Adrenal gland (tissue), 5 donors: ENCODE data around the gene ITGA11.

Experiments used
- POLR2A ChIP-seq, 2 donors: fragments of 450-650 bp; IDR thresholded peaks; one replicate each; pipeline ENCODE4 v1.6.1; 2017; ENCODE audit warnings: antibody characterized with exemption in 2 of 2, mild to moderate bottlenecking in 2 of 2, moderate library complexity in 1 of 2
- TF ChIP-seq, protein P1 (sequence below), 6 experiments: fragments of 450-650 bp in 4 of 6; fragments of 200-600 bp in 2 of 6; sonication (generic) in 1 of 6; IDR thresholded peaks; 1 replicate in 5 of 6; 2 replicates in 1 of 6; pipeline versions ENCODE4 v1.5.1 to v1.8.0; 2016 to 2021; ENCODE audit warnings: antibody characterized with exemption in 6 of 6, mild to moderate bottlenecking in 2 of 6, moderate library complexity in 1 of 6
- donor health status: DM: no; HTN: no; CAD: no.

DNA sequence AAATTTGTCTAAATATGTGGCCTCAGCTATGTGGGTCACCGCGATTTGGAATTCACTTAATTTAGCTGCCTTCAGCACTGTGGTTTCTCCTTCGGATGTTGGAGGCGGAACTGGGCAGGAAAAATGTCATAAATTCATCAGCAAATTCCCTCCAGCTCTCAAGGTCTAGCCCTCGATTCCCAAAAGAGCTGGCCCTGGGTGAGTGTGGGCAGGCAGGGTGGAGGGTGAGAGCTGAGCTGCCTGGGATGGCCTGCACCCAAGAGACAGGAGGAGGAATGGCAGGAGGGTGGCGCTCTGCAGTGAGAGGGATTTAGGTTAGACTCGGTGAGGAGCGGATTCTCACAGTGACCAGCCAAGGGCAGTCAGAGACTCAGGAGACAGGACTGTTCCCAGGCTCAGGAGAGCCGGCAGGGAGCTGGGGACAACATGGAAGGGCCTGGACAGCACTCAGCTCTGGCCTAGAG lies 97.3 kb downstream of the ITGA11 start:
- TF ChIP-seq, protein P1, sequence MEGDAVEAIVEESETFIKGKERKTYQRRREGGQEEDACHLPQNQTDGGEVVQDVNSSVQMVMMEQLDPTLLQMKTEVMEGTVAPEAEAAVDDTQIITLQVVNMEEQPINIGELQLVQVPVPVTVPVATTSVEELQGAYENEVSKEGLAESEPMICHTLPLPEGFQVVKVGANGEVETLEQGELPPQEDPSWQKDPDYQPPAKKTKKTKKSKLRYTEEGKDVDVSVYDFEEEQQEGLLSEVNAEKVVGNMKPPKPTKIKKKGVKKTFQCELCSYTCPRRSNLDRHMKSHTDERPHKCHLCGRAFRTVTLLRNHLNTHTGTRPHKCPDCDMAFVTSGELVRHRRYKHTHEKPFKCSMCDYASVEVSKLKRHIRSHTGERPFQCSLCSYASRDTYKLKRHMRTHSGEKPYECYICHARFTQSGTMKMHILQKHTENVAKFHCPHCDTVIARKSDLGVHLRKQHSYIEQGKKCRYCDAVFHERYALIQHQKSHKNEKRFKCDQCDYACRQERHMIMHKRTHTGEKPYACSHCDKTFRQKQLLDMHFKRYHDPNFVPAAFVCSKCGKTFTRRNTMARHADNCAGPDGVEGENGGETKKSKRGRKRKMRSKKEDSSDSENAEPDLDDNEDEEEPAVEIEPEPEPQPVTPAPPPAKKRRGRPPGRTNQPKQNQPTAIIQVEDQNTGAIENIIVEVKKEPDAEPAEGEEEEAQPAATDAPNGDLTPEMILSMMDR (IDR thresholded peaks at IDR 0.05), result peak in 2 of 6 experiments; percentile 9 to 11
- no peak for TF ChIP-seq POLR2A (IDR thresholded peaks at IDR 0.05)
